A172 (cell line): Measurements from ENCODE around the gene PJVK. TPM values are rescaled to one million over a fixed set of nuclear protein-coding genes. Genes with fewer than 3 reads are reported as not detected.
A peak's percentile ranks its signal among the peaks of the same experiment; 100 is the strongest.

Experiments
- DNase-seq: peaks from one replicate; pipeline ENCODE4 v3.0.0-alpha.2; 2015; ENCODE audit warnings: low spot score
- total RNA-seq: library from RNA; depleted of rRNA; stranded (reverse); fragments of >200 nt; shearing (Covaris generic); gene quantifications from 2 replicates; pipeline ENCODE4 v1.2.3, GENCODE V29; 2014; rRNA removed

PJVK gene
- total RNA-seq, 1 experiment from 2014 or later: 0.31 TPM

DNA sequence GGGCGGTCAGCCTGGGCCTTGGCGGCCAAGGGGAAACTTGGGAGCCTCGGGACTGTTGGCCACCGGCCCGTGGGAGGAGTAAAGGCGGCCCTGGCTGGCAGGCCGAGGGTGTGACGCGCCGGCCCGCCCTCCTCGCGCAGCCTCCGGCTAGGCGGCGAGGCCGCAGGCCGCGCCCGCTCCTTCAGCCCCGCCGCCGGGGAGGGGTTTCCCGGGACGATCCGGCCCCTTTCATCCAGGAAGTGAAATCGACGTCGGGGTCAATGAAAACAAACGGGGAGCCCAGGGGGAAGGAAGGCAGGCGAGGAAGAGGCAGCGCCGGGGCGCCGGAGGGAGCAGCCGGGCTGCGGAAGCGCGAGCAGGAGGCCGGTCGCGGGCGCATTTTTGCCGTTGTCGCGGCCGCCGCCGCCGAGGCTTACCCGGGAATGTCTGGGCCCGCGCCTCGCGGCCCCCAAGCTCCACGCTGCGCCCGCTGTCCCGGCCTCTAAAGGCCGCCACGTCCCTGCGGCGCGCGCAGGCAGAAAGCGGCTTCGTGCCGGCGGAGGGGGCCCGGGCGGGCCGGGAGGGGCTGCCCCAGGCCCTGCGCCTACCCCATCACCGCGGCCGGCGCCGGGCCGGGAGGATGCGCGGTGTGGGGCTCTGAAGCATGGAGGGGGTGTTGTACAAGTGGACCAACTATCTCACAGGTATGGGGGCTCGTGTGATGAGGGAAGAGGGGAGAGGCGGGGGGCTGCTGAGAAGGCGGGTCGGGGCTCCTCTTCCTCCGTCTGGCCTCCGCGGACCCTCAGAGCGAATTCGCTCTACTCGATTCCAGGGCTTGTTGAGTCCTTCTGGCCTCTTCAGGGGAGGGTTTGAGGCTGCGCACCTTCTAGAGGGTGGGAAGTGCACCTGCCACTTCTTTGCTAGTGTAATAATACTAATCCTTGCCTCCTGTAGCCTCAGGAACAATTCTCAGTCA is 29.3 kb downstream of the PJVK start, which contains the start of gene PLEKHA3:
TSS of gene PLEKHA3 (plus strand) at position 231 of the 955 bp plus-strand sequence. CDS start at position 644, 413 bp downstream.
- DNase-seq: peak; percentile 92

- DNase-seq: no peak
These were observed 31.3 kb downstream of the PJVK start for GRCh38 chr2:178482437-178482836.

DNA sequence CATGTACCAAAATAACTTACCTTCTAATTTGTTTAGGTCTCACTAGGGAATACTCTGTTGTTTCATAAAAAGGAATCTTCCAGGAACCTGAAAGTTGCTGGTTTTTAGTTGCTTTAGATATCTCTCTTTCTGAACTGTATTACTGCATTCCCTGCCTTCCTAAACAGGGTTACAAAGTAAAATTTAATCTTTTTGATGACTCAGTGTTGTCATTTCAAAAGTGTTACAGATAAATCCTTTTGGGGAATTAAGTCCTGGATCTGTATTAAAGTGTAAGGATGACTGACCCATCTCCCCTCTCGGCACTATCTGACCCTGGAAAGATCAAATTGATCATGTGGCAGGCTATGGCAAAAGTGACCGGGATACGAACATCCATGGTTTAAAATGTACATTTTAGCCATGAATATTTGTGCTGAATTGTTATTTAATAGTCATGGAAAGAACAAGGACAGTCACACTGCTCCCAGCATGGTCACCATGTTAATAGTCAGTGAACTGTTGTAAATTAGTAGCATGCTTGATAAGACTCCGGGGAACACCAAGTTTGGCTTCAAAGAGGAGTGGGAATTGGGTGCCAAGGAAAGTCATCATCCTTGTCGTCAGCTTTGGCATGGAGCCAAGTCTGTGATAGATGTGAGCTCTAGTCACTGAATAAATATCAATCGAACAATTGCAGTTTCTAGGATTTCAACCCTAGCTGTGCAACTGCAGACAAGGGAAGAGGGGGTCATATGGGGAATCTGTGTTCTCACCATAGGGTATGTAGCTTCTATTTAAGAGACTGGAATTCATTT is 33.3 kb downstream of the PJVK start:
- no peak for DNase-seq

DNA sequence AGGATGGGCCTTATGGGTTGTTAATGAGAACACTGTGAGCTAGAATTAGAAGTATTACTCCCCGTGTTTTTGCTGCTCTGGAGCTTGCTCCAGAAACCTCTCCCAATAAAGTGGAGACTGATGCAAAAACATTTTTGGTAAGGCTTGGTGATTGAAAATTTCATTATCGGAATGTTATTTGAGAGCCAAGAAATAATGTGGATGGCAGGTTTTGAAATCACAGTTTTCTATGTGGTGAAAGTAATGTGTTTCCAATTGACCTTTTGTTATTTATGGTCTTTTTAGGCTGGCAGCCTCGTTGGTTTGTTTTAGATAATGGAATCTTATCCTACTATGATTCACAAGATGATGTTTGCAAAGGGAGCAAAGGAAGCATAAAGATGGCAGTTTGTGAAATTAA is 34.2 kb downstream of the PJVK start:
- DNase-seq: no peak

DNA sequence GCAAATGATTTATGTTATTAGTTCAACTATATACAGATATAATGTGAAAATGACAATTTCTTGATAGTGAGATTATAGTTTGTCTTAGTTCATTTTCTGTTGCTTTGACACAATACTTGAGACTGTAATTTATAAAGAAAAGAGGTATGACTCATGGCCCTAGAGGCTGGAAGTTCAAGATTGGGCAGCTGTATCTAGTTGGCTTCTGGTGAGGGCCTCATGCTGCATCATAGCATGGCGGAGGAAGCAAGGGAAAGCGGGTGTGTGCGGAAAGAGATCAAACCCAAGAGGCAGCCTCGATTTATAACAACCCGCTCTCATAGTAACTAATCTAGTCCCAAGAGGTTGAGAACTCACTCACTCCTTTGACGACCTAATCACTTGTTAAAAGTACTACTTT is 40.4 kb downstream of the PJVK start:
- no peak for DNase-seq

GRCh38 chr2:178496049-178496448 is 44.9 kb downstream of the PJVK start:
- no peak for DNase-seq

DNA sequence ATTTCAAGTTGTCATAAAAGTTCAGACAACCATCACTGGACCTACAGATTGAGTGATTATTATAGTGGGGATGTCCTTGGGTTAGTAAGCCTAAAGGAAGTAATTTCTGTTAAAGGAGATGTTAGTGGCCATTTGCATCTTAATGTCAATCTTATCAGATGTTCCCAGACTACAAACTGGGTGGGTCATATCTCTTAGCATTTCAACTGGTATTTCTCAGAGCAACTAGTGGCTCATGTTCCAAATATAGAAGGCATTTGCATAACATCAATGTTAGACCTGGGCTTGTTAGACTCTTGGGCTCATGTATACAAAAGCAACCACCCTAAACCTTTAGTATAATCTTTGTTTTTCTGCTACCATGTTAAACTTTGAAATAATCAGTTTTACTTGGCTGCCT is 47.0 kb downstream of the PJVK start:
- no peak for DNase-seq

GRCh38 chr2:178499640-178500039 is 48.5 kb downstream of the PJVK start:
- no peak for DNase-seq

DNA sequence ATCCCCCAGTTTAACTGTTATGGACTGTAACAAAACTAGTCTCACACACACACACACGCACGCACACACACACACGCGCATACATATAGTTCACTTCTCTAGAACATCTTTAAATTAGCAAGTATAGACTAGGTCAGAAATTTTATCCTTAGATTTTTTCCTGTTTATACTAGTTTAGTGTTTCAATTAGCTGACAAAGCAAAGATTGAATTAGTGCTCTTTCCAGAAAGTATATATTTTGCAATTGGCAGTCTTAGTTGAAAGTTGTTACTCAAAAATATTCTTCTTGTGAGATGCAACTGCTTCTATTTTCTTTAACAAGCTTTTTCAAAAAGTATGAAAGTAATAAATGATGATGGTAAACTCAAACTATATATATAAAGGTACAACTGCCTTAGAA is 51.6 kb downstream of the PJVK start:
- DNase-seq: no peak

DNA sequence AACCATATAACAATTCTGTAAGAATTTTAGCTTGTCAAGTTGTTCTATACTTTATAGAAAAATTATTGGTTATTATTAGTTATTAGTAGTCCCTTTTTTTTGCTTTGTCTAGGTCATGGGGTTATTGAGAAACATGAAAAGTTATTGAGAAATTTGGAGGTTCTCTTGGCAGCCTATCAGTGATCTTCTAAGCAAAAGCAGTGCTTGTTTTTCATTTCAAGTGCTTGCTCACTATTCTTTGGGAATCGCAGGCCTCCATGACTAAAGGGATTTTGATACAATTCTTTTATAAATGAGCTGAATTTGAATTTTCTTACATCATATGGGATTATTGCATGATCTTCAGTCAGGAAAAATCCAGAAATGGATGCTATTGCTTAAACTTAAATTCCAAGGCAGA is 54.9 kb downstream of the PJVK start:
- DNase-seq: no peak

DNA sequence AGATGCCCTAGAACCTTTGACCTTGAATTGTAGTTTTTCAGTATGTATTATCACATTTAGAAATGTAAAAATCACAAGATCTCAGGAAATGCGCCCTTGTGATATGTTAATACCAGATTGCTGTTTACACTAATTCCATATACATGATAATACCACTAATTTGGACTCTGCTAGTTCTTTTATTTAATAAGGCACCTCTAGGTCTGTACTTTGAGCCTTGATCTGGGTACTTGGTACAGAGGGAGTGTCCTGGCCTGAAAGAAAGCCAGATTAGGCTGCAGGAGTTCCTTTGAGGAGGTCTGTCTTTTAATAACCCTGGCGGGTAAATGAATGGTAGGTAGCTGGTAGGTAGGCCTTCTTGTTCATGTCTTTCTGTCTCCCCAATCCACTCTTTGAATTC is 55.3 kb downstream of the PJVK start:
- DNase-seq: no peak

- DNase-seq: no peak
These were observed 55.8 kb downstream of the PJVK start for GRCh38 chr2:178506949-178507348.

- DNase-seq: no peak
These were observed 57.5 kb downstream of the PJVK start for GRCh38 chr2:178508646-178509045.

- DNase-seq: no peak
These were observed 59.2 kb downstream of the PJVK start for GRCh38 chr2:178510384-178510783.

Other genes with a start within 250 kb of the PJVK start
- gene PRKRA, start 203 bp upstream of the PJVK start, total RNA-seq: 52.5 and 71.6 TPM in 2 replicates
- gene FKBP7, start 27.2 kb downstream of the PJVK start, total RNA-seq: 3.6 and 10.5 TPM in 2 replicates
- 34.4 and 63.0 TPM in 2 replicates for gene PLEKHA3, start 29.1 kb downstream of the PJVK start, total RNA-seq